B cell (primary cell): Measurements from ENCODE around the gene HNRNPLL. TPM values are rescaled to one million over a fixed set of nuclear protein-coding genes. Genes with fewer than 3 reads are reported as not detected.

Experiments
- ATAC-seq: fragments of 200-7000 bp; cut with Tn5 transposase; one replicate; pipeline ENCODE4 v1.10.0; 2021; ENCODE audit warnings: low read depth, mild to moderate bottlenecking, moderate number of reproducible peaks, moderate library complexity
- CTCF ChIA-PET: fragments of 350-600 bp; sonication (Branson Sonifier 250); formaldehyde crosslinking; loops from one replicate; lab custom pipeline; 2021; ENCODE audit warnings: antibody characterized with exemption, inconsistent platforms; lab: Charles Lee
- POLR2A ChIA-PET: fragments of 350-600 bp; sonication (Branson Sonifier 250); formaldehyde crosslinking; loops from one replicate; lab custom pipeline; 2021; ENCODE audit warnings: antibody characterized with exemption; lab: Charles Lee
- DNase-seq: peaks from one replicate; pipeline ENCODE4 v3.0.0; 2013
- H2AFZ ChIP-seq: 2 replicates; pipeline ENCODE4 v1.6.1; 2012; ENCODE audit warnings: mild to moderate bottlenecking, low read depth, low read length; ENCODE audit not compliant: insufficient read depth, poor library complexity, severe bottlenecking
- H3K27ac ChIP-seq, 2 donors: 1 replicate in 1 of 2; 2 replicates in 1 of 2; pipeline ENCODE4 v1.5.1; 2012 to 2013; ENCODE audit warnings: low read length in 2 of 2, mild to moderate bottlenecking in 2 of 2, moderate library complexity in 1 of 2
- H3K27me3 ChIP-seq, 4 experiments: fragments of 200-600 bp in 1 of 4; sonication (generic) in 1 of 4; replicated peaks in 1 of 4; 1 replicate in 2 of 4; 2 replicates in 2 of 4; pipeline versions ENCODE4 v1.6.1 to v1.7.0; 2013 to 2016; ENCODE audit warnings: low read length in 3 of 4, mild to moderate bottlenecking in 2 of 4, mixed read lengths in 1 of 4, moderate library complexity in 1 of 4; ENCODE audit not compliant: insufficient read depth in 4 of 4, control insufficient read depth in 3 of 4; ENCODE audit errors: control extremely low read depth in 1 of 4
- H3K36me3 ChIP-seq, 2 experiments: replicated peaks in 1 of 2; 1 replicate in 1 of 2; 2 replicates in 1 of 2; pipeline versions ENCODE4 v1.6.1 to v1.7.1; 2013; ENCODE audit warnings: low read length in 1 of 2; ENCODE audit not compliant: insufficient read depth in 2 of 2, control insufficient read depth in 1 of 2; ENCODE audit errors: control extremely low read depth in 1 of 2, extremely low read depth in 1 of 2
- H3K4me1 ChIP-seq, 2 donors: fragments of 200-600 bp in 1 of 2; sonication (generic) in 1 of 2; 1 replicate in 1 of 2; 2 replicates in 1 of 2; pipeline versions ENCODE4 v1.5.1 to v1.6.1; 2013 to 2017; ENCODE audit warnings: low read length in 2 of 2; ENCODE audit not compliant: control insufficient read depth in 2 of 2, insufficient read depth in 2 of 2
- H3K4me2 ChIP-seq: replicated peaks from 2 replicates; pipeline ENCODE3; 2012; ENCODE audit warnings: mild to moderate bottlenecking, low read depth, low read length; ENCODE audit not compliant: poor library complexity, severe bottlenecking
- H3K4me3 ChIP-seq, 5 experiments: fragments of 200-600 bp in 1 of 5; sonication (generic) in 1 of 5; 1 replicate in 3 of 5; 2 replicates in 2 of 5; pipeline versions ENCODE4 v1.5.1 to v1.7.0; 2011 to 2016; ENCODE audit warnings: low read length in 4 of 5, mild to moderate bottlenecking in 4 of 5, low read depth in 2 of 5, control low read depth in 1 of 5, moderate library complexity in 1 of 5; ENCODE audit not compliant: insufficient read depth in 1 of 5; ENCODE audit errors: control extremely low read depth in 1 of 5, extremely low read depth in 1 of 5
- H3K79me2 ChIP-seq: fragments of 200-600 bp; sonication (generic); one replicate; pipeline ENCODE4 v1.6.0; 2016; ENCODE audit warnings: low read length; ENCODE audit not compliant: control insufficient read depth, insufficient read depth
- H3K9ac ChIP-seq: fragments of 200-600 bp; sonication (generic); 2 replicates; pipeline ENCODE4 v1.6.1; 2017; ENCODE audit warnings: mild to moderate bottlenecking, low read length, moderate library complexity
- H3K9me3 ChIP-seq, 3 donors: one replicate each; pipeline versions ENCODE4 v1.6.1 to v1.7.1; 2013; ENCODE audit warnings: low read length in 2 of 3; ENCODE audit not compliant: control insufficient read depth in 2 of 3, insufficient read depth in 1 of 3; ENCODE audit errors: control extremely low read depth in 1 of 3
- H4K20me1 ChIP-seq: 2 replicates; pipeline ENCODE4 v1.6.0; 2012; ENCODE audit warnings: mild to moderate bottlenecking, low read length; ENCODE audit not compliant: insufficient read depth, control insufficient read depth, poor library complexity, severe bottlenecking
- H3K27ac Mint-ChIP-seq: one replicate; pipeline ENCODE4 v1.8.0; 2021; ENCODE audit warnings: mixed read lengths
- H3K27me3 Mint-ChIP-seq: one replicate; pipeline ENCODE4 v1.8.0; 2021; ENCODE audit warnings: mixed read lengths
- H3K4me1 Mint-ChIP-seq: one replicate; pipeline ENCODE4 v1.8.0; 2021; ENCODE audit warnings: mixed read lengths
- H3K4me3 Mint-ChIP-seq: one replicate; pipeline ENCODE4 v1.8.0; 2021; ENCODE audit warnings: mixed read lengths
- H3K9me3 Mint-ChIP-seq: one replicate; pipeline ENCODE4 v1.8.0; 2022; ENCODE audit warnings: mixed read lengths; ENCODE audit not compliant: insufficient read depth
- CTCF ChIP-seq: fragments of 200-600 bp; IDR thresholded peaks from one replicate; pipeline ENCODE4 v1.8.0; 2022; ENCODE audit warnings: antibody characterized with exemption, mild to moderate bottlenecking
- EZH2 ChIP-seq: IDR thresholded peaks from 2 replicates; pipeline ENCODE4 v1.6.1; 2012; ENCODE audit warnings: borderline replicate concordance, low read depth, mild to moderate bottlenecking, moderate library complexity, low read length; ENCODE audit not compliant: insufficient read depth, poor library complexity, severe bottlenecking
- WGBS: methylation state at CpG from one replicate; pipeline ENCODE4 v1.1.5; 2013; ENCODE audit warnings: missing lambda C conversion rate; ENCODE audit not compliant: insufficient coverage; 5-methylcytosine and 5-hydroxymethylcytosine counted together
- intact Hi-C: fragments of 100-400 bp; cut with micrococcal nuclease; formaldehyde crosslinking; loops from one replicate; pipeline ENCODE4 v1.10.0; 2022
- polyA plus RNA-seq: library from polyadenylated mRNA; depleted of rRNA; stranded (reverse); fragments of >200 nt; gene quantifications from 2 replicates; pipeline ENCODE4 v1.2.3, GENCODE V29; 2012
- total RNA-seq, 2 donors: library from RNA; stranded (reverse); fragments of 120-200 nt in 1 of 2; gene quantifications; 1 replicate in 1 of 2; 2 replicates in 1 of 2; pipeline versions ENCODE4 v1.2.3 to v1.2.4, GENCODE V29; 2013 to 2022

HNRNPLL gene
- total and polyA plus RNA-seq, 2 donors (not counting 1 experiment from before 2014, with no cell fraction given): 2.1 to 6.7 TPM

GRCh38 chr2:38597115-38597514 lies 5.6 kb downstream of the HNRNPLL start:
- CTCF ChIA-PET: interaction anchor here (0.9 kb wide), 1 partner anchor 15 kb away, joined by 3 read pairs; no protein-coding TSS in a partner anchor
- Histone ChIP-seq H4K20me1 (no peaks in the 10 kb centered on the region), H3K9ac (no peak overlapping the region), H3K36me3 (no peaks in the 10 kb centered on the region), H2AFZ (no peak overlapping the region), H3K79me2 (no peaks in the 10 kb centered on the region), H3K4me2 (no peak overlapping the region), H3K9me3 (peaks cover 0 to 6% (median 0%) of the 10 kb centered on the region in 3 donors), H3K4me1 (peaks cover 0 to 7% of the 10 kb centered on the region in 2 donors), H3K27me3 (peaks cover 0 to 8% (median 6%) of the 10 kb centered on the region in 4 experiments), H3K27ac (no peak overlapping the region), H3K4me3 (no peak overlapping the region)
- no peak overlapping the region for H3K4me3 Mint-ChIP-seq
- intact Hi-C loops: no loop called here
- H3K4me1 Mint-ChIP-seq: peaks cover 3% of the 10 kb centered on the region
- POLR2A ChIA-PET: no interaction called here
- DNase-seq: no peak
- no CpG with 5 or more reads among the region's 5 CpGs for WGBS
- peaks cover 35% of the 10 kb centered on the region for H3K27me3 Mint-ChIP-seq
- H3K27ac Mint-ChIP-seq: no peak overlapping the region
- ATAC-seq: no peak
- TF ChIP-seq EZH2 (no peak), CTCF (no peak)
- H3K9me3 Mint-ChIP-seq: no peaks in the 10 kb centered on the region

- no peaks in the 10 kb centered on the region for H4K20me1 ChIP-seq
- ChIA-PET POLR2A (no interaction called here), CTCF (interaction anchor here (1.3 kb wide), 1 partner anchor 15 kb away, joined by 6 read pairs; no protein-coding TSS in a partner anchor)
- H2AFZ ChIP-seq: no peak overlapping the region
- intact Hi-C loops: no loop called here
- no peak overlapping the region for H3K4me2 ChIP-seq
- H3K27ac ChIP-seq: no peak overlapping the region
- H3K9me3 ChIP-seq: peaks cover 0 to 6% (median 0%) of the 10 kb centered on the region in 3 donors
- H3K4me1 Mint-ChIP-seq: peaks cover 2% of the 10 kb centered on the region
- no peaks in the 10 kb centered on the region for H3K4me1 ChIP-seq
- WGBS: 100% methylated on average over 4 of the region's 6 CpGs
- no peak overlapping the region for H3K27ac Mint-ChIP-seq
- H3K36me3 ChIP-seq: no peaks in the 10 kb centered on the region
- H3K4me3 Mint-ChIP-seq: no peak overlapping the region
- ATAC-seq (no peak), DNase-seq (no peak)
- no peaks in the 10 kb centered on the region for H3K79me2 ChIP-seq
- peaks cover 0 to 8% (median 7%) of the 10 kb centered on the region in 4 experiments for H3K27me3 ChIP-seq
- TF ChIP-seq EZH2: no peak
- no peak for TF ChIP-seq CTCF
- H3K9ac ChIP-seq: no peak overlapping the region
- H3K4me3 ChIP-seq: no peak overlapping the region
- peaks cover 37% of the 10 kb centered on the region for H3K27me3 Mint-ChIP-seq
- no peaks in the 10 kb centered on the region for H3K9me3 Mint-ChIP-seq
Observed at GRCh38 chr2:38596229-38596628, 6.5 kb downstream of the HNRNPLL start.
